Measurements from ENCODE around the gene FEN1. TPM values are rescaled to one million over a fixed set of nuclear protein-coding genes. Genes with fewer than 3 reads are reported as not detected.
A peak's percentile ranks its signal among the peaks of the same experiment; 100 is the strongest.

FEN1 gene
- total and polyA plus RNA-seq, 2 of the 13 experiments (the other 11 are each of a cell fraction or from before 2014, with no cell fraction given): 12.4 to 102 TPM

GRCh38 chr11:61815790-61816735 is 23.4 kb downstream of the FEN1 start (continued):
- TF ChIP-seq KLF16 (CRISPR knock-in tag; IDR thresholded peaks at IDR 0.05): peak in 1 of 2 experiments; percentile 10; a peak in 1 of 4 replicates
- TF ChIP-seq NR2F2 (IDR thresholded peaks at IDR 0.05; ENCODE audit: borderline replicate concordance, low read depth): no peak
- no peak for TF ChIP-seq ZNF720 (CRISPR knock-in tag; IDR thresholded peaks at IDR 0.05)
- TF ChIP-seq SMC3 (IDR thresholded peaks at IDR 0.05; ENCODE audit: low read length): no peak
- TF ChIP-seq RAD21 (CRISPR knock-in tag; IDR thresholded peaks at IDR 0.05): no peak
- TF ChIP-seq, protein P1, sequence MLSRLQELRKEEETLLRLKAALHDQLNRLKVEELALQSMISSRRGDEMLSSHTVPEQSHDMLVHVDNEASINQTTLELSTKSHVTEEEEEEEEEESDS (CRISPR knock-in tag; IDR thresholded peaks at IDR 0.05; ENCODE audit: borderline replicate concordance): no peak
- TF ChIP-seq ZNF629 (CRISPR knock-in tag; conservative IDR thresholded peaks at IDR 0.05): no peak
- TF ChIP-seq ZNF597 (CRISPR knock-in tag; IDR thresholded peaks at IDR 0.05): no peak
- TF ChIP-seq ZFP82 (CRISPR knock-in tag; IDR thresholded peaks at IDR 0.05; ENCODE audit: borderline replicate concordance): no peak; the same call in 1 of the 2 replicates
- TF ChIP-seq KLF6 (CRISPR knock-in tag; IDR thresholded peaks at IDR 0.05): no peak
- no peak for TF ChIP-seq ZNF326 (CRISPR knock-in tag; IDR thresholded peaks at IDR 0.05; ENCODE audit: borderline replicate concordance)
- no peak; the same call in 1 of the 2 replicates for TF ChIP-seq ZNF17 (CRISPR knock-in tag; IDR thresholded peaks at IDR 0.05)
- TF ChIP-seq NFKB2 (CRISPR knock-in tag; IDR thresholded peaks at IDR 0.05; ENCODE audit: borderline replicate concordance): 0 out of 2 replicates have a peak, but pooled peaks have one; percentile 18
- TF ChIP-seq, protein P2, sequence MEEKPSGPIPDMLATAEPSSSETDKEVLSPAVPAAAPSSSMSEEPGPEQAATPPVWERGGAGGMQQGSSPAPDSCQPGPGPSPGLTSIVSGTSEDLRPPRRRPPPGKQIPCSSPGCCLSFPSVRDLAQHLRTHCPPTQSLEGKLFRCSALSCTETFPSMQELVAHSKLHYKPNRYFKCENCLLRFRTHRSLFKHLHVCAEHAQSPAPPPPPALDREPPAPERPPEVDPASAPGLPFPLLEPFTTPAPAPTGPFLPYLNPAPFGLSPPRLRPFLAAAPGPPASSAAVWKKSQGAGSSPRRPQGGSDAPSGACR (CRISPR knock-in tag; IDR thresholded peaks at IDR 0.05): peak; percentile 84
- no peak for TF ChIP-seq SCMH1 (CRISPR knock-in tag; IDR thresholded peaks at IDR 0.05; ENCODE audit: borderline replicate concordance)
- TF ChIP-seq HES4 (CRISPR knock-in tag; IDR thresholded peaks at IDR 0.05; ENCODE audit: borderline replicate concordance): no peak
- TF ChIP-seq ZNF441 (CRISPR knock-in tag; IDR thresholded peaks at IDR 0.05; ENCODE audit: borderline replicate concordance): no peak; the same call in 1 of the 2 replicates
- no peak for TF ChIP-seq ZNF160 (CRISPR knock-in tag; IDR thresholded peaks at IDR 0.05)
- TF ChIP-seq DBP (CRISPR knock-in tag; IDR thresholded peaks at IDR 0.05; ENCODE audit: not compliant biosample characterization): no peak
- no peak for TF ChIP-seq ZBTB34 (CRISPR knock-in tag; IDR thresholded peaks at IDR 0.05)
- TF ChIP-seq SIN3A (IDR thresholded peaks at IDR 0.05; ENCODE audit: borderline replicate concordance, low read depth, low read length): peak; percentile 50; the same call in 1 of the 2 replicates
- no peak for TF ChIP-seq SAFB2 (CRISPR knock-in tag; IDR thresholded peaks at IDR 0.05; ENCODE audit: borderline replicate concordance, low read depth)
